Nephron progenitor cell (in vitro differentiated cells): ENCODE results near the gene ITPK1.

Source experiments
- DNase-seq: peaks from one replicate; pipeline ENCODE4 v3.0.0; 2021
- H3K27ac Mint-ChIP-seq: 2 replicates; pipeline ENCODE4 v1.8.0; 2021; ENCODE audit warnings: mild to moderate bottlenecking, moderate library complexity, mixed read lengths
- H3K27me3 Mint-ChIP-seq: 2 replicates; pipeline ENCODE4 v1.8.0; 2021; ENCODE audit warnings: mild to moderate bottlenecking, low read depth, mixed read lengths; ENCODE audit not compliant: poor library complexity
- H3K36me3 Mint-ChIP-seq: 2 replicates; pipeline ENCODE4 v1.8.0; 2021; ENCODE audit warnings: low read depth, mixed read lengths
- H3K4me1 Mint-ChIP-seq: 2 replicates; pipeline ENCODE4 v1.8.0; 2021; ENCODE audit warnings: mixed read lengths
- H3K4me3 Mint-ChIP-seq: 2 replicates; pipeline ENCODE4 v1.8.0; 2021; ENCODE audit warnings: mild to moderate bottlenecking, moderate library complexity, mixed read lengths
- H3K9me3 Mint-ChIP-seq: 2 replicates; pipeline ENCODE4 v1.8.0; 2021; ENCODE audit warnings: mild to moderate bottlenecking, moderate library complexity, mixed read lengths
- TF ChIP-seq, protein P1 (sequence below): fragments of 200-600 bp; sonication (generic); IDR thresholded peaks from 2 replicates; pipeline ENCODE4 v1.5.0; 2021; ENCODE audit warnings: antibody characterized with exemption

ITPK1 gene

DNA sequence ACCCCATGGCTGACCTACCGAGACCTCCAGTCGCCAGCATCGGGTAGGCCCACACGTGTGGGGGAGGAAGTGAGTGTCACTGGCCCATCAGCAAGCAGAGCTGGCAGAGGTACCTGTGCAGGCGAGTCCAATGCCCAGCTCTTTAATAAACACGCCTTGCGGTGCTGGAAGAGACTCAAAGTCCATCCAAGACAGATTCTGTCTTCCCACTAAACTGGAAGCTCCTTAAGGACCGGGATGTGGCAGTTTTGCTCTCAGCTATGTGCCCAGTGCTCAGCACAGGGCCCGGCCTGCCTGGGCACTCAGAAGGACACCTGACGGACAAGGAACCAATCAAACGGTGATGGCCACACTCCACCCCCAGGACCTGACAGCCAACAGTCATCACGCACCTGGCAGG lies 65.0 kb downstream of the ITPK1 start:
- no peaks in the 10 kb centered on the region for H3K36me3 Mint-ChIP-seq
- peaks cover 56% of the 10 kb centered on the region for H3K4me1 Mint-ChIP-seq
- H3K27ac Mint-ChIP-seq: no peak overlapping the region
- H3K4me3 Mint-ChIP-seq: no peak overlapping the region
- no peaks in the 10 kb centered on the region for H3K9me3 Mint-ChIP-seq
- TF ChIP-seq, protein P1, sequence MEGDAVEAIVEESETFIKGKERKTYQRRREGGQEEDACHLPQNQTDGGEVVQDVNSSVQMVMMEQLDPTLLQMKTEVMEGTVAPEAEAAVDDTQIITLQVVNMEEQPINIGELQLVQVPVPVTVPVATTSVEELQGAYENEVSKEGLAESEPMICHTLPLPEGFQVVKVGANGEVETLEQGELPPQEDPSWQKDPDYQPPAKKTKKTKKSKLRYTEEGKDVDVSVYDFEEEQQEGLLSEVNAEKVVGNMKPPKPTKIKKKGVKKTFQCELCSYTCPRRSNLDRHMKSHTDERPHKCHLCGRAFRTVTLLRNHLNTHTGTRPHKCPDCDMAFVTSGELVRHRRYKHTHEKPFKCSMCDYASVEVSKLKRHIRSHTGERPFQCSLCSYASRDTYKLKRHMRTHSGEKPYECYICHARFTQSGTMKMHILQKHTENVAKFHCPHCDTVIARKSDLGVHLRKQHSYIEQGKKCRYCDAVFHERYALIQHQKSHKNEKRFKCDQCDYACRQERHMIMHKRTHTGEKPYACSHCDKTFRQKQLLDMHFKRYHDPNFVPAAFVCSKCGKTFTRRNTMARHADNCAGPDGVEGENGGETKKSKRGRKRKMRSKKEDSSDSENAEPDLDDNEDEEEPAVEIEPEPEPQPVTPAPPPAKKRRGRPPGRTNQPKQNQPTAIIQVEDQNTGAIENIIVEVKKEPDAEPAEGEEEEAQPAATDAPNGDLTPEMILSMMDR: no peak
- peaks cover 13% of the 10 kb centered on the region for H3K27me3 Mint-ChIP-seq
- no peak for DNase-seq

DNA sequence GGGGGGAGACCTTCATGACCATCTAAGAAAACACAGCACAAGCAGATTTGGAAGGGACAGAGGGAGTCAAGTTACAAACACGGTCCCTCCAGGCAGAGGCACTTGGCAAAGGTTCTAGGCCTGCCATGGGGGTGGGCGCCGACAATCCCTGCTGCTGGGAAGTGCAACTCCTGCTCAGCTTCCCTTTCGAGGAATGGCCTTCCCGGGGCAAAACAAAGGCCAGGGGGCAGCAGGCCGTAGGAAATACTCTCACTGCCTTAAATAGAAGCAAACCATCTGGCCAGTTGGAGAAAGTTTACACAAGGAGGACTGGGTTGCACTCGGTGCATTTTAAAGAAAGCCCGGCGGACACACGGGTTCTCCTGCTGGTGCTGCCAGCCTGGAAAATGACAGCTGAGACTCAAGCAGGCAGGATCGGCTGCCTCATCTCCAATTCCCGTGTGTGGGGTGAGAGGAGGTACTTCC lies 65.8 kb downstream of the ITPK1 start:
- peaks cover 60% of the 10 kb centered on the region for H3K4me1 Mint-ChIP-seq
- no peaks in the 10 kb centered on the region for H3K36me3 Mint-ChIP-seq
- TF ChIP-seq, protein P1: no peak
- peak overlapping the region; percentile 75 for H3K27ac Mint-ChIP-seq
- no peak for DNase-seq
- no peaks in the 10 kb centered on the region for H3K9me3 Mint-ChIP-seq
- no peak overlapping the region for H3K4me3 Mint-ChIP-seq
- H3K27me3 Mint-ChIP-seq: peaks cover 19% of the 10 kb centered on the region

DNA sequence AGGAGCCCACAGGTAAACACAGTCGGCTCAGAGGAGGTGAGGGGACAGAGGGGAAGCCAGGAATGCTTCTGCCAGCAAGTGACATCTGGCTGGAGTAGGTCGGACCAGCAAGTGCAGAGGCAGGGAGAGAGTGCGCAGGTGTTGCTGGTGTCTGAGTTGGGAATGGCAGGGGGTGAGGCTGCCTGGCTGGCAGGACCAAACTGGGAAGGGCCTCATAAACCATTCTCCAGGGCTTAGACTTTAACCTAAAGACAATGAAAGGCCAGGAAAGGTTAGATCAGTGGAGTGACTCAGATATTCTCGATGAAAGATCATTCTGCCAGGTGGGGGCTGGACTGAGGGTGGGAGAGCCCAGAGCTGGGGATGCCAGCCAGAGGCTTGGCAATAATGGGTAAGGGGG lies 66.4 kb downstream of the ITPK1 start:
- Mint-ChIP-seq H3K9me3 (no peaks in the 10 kb centered on the region), H3K27me3 (peaks cover 19% of the 10 kb centered on the region), H3K36me3 (no peaks in the 10 kb centered on the region), H3K4me1 (peaks cover 66% of the 10 kb centered on the region), H3K27ac (peak overlapping the region; percentile 75), H3K4me3 (no peak overlapping the region)
- TF ChIP-seq, protein P1: no peak
- DNase-seq: no peak

DNA sequence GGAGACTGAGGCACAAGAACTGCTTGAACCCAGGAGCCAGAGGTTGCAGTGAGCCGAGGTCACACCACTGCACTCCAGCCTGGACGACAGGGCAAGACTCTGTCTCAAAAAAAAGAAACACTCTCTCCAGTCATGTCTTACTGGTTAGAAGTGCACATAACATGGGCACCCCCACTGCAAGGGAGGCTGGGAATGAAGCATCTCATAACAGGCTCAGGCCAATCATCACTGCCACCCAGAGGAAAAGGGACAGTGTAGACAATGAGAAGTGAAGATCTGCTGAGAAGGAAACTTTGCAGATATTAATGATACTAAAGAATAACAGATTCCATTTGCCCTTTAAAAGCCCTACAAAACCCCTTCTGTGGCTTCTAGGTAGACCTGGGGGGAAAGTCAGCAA lies 66.9 kb downstream of the ITPK1 start:
- no peak for DNase-seq
- Mint-ChIP-seq H3K4me3 (no peak overlapping the region), H3K4me1 (peaks cover 71% of the 10 kb centered on the region), H3K27ac (no peak overlapping the region), H3K9me3 (no peaks in the 10 kb centered on the region), H3K27me3 (peaks cover 19% of the 10 kb centered on the region), H3K36me3 (no peaks in the 10 kb centered on the region)
- TF ChIP-seq, protein P1: no peak

DNA sequence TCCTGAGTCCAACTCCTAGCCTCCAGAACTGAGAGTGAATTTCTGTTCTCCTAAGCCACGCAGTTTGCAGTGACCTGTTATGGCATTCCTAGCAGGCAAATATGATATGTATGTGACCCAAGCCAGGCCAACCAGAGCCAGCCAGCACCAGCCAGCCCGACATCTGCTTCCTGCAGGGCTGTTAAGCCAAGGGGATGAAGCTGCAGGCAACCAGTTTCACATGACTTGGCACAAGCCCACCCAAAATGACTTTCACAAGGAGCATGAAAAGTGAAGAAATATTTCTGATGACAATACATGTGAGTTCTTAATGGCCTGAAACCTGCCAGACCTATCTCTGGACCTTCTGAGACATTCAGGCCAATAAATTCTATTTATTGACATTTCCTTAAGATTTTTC lies 68.1 kb downstream of the ITPK1 start:
- no peak overlapping the region for H3K27ac Mint-ChIP-seq
- no peak overlapping the region for H3K4me3 Mint-ChIP-seq
- TF ChIP-seq, protein P1: no peak
- H3K4me1 Mint-ChIP-seq: peaks cover 72% of the 10 kb centered on the region
- no peaks in the 10 kb centered on the region for H3K36me3 Mint-ChIP-seq
- peaks cover 19% of the 10 kb centered on the region for H3K27me3 Mint-ChIP-seq
- DNase-seq: no peak
- no peaks in the 10 kb centered on the region for H3K9me3 Mint-ChIP-seq

DNA sequence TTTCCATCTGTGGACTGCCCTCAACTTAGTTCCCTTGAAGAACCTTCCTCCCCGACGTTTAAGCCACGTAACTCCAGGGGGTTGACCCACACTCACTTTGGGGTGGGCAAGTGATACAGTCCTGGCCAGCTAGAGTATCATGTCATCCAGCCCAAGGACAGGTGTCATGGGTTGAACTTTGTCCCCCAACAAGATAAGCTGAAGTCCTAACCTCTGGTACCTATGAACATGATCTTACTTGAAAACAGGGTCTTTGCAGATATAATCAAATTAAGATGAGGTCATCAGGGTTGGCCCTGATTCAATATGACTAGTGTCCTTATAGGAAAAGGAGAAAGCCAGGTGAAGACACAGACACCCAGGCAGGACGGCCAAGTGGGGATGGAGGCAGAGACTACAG lies 68.6 kb downstream of the ITPK1 start:
- Mint-ChIP-seq H3K36me3 (no peaks in the 10 kb centered on the region), H3K27ac (no peak overlapping the region), H3K4me3 (no peak overlapping the region), H3K4me1 (peaks cover 73% of the 10 kb centered on the region), H3K27me3 (peaks cover 19% of the 10 kb centered on the region), H3K9me3 (no peaks in the 10 kb centered on the region)
- no peak for DNase-seq
- TF ChIP-seq, protein P1: no peak
